PC-9 (cell line): ENCODE measurements around the gene IVL. TPM values are rescaled to one million over a fixed set of nuclear protein-coding genes. Genes with fewer than 3 reads are reported as not detected.
A peak's percentile ranks its signal among the peaks of the same experiment; 100 is the strongest.

ENCODE experiments used
- BruUV-seq: library from RNA; stranded (reverse); fragments of 400-500 nt; replicated peaks from 2 replicates; lab custom pipeline; 2021; lab: Mats Ljungman, UMichigan
- CTCF ChIA-PET: fragments of 300-600 bp; sonication (Branson Sonifier 250); formaldehyde crosslinking; loops from one replicate; lab custom pipeline; 2022; ENCODE audit warnings: antibody characterized with exemption; lab: Charles Lee
- POLR2A ChIA-PET: fragments of 300-600 bp; sonication (Branson Sonifier 250); formaldehyde crosslinking; loops from one replicate; lab custom pipeline; 2022; ENCODE audit warnings: antibody characterized with exemption; ENCODE audit not compliant: unreplicated experiment; lab: Charles Lee
- DNase-seq, 2 experiments: peaks; one replicate each; pipeline versions ENCODE4 v3.0.0 to v3.0.0-alpha.2; 2015 to 2022; ENCODE audit warnings: mixed read lengths in 1 of 2
- H2AFZ ChIP-seq: fragments of 200-600 bp; sonication (generic); 2 replicates; pipeline ENCODE4 v1.8.1; 2017; ENCODE audit warnings: antibody characterized with exemption
- H3F3A ChIP-seq: fragments of 200-600 bp; sonication (generic); 2 replicates; pipeline ENCODE4 v1.8.1; 2017; ENCODE audit warnings: antibody characterized with exemption, mild to moderate bottlenecking, low read depth; ENCODE audit not compliant: insufficient read depth
- H3K27ac ChIP-seq: fragments of 200-600 bp; sonication (generic); 2 replicates; pipeline ENCODE4 v1.6.1; 2016; ENCODE audit warnings: mixed run types
- H3K27me3 ChIP-seq: fragments of 200-600 bp; sonication (generic); 2 replicates; pipeline ENCODE4 v1.6.1; 2016; ENCODE audit warnings: low read depth, mixed run types; ENCODE audit not compliant: insufficient read depth
- H3K36me3 ChIP-seq: fragments of 200-600 bp; sonication (generic); 2 replicates; pipeline ENCODE4 v1.6.1; 2016; ENCODE audit warnings: low read depth, mixed run types
- H3K4me1 ChIP-seq: fragments of 200-600 bp; sonication (generic); replicated peaks from 2 replicates; pipeline ENCODE4 v1.6.1; 2016; ENCODE audit warnings: mixed run types; ENCODE audit not compliant: insufficient read depth
- H3K4me2 ChIP-seq: fragments of 200-600 bp; sonication (generic); 2 replicates; pipeline ENCODE4 v1.6.1; 2017; ENCODE audit warnings: mixed run types
- H3K4me3 ChIP-seq: fragments of 200-600 bp; sonication (generic); 2 replicates; pipeline ENCODE4 v1.6.1; 2016; ENCODE audit warnings: mixed run types
- H3K79me2 ChIP-seq: fragments of 200-600 bp; sonication (generic); 2 replicates; pipeline ENCODE4 v1.6.1; 2017; ENCODE audit warnings: low read depth, mixed run types
- H3K9me2 ChIP-seq: fragments of 200-600 bp; sonication (generic); 2 replicates; pipeline ENCODE4 v1.8.1; 2017; ENCODE audit warnings: mild to moderate bottlenecking; ENCODE audit not compliant: insufficient read depth
- H3K9me3 ChIP-seq: fragments of 200-600 bp; sonication (generic); 2 replicates; pipeline ENCODE4 v1.8.1; 2016; ENCODE audit warnings: low read depth; ENCODE audit not compliant: insufficient read depth
- H4K20me1 ChIP-seq: fragments of 200-600 bp; sonication (generic); 2 replicates; pipeline ENCODE4 v1.8.1; 2017; ENCODE audit not compliant: insufficient read depth
- EZH2 ChIP-seq: fragments of 200-600 bp; sonication (generic); IDR thresholded peaks from 2 replicates; pipeline ENCODE4 v1.8.0; 2017; ENCODE audit warnings: antibody characterized with exemption, low read depth
- intact Hi-C: fragments of 100-400 bp; cut with micrococcal nuclease; formaldehyde crosslinking; loops from one replicate; pipeline ENCODE4 v1.10.0; 2022; ENCODE audit not compliant: unreplicated experiment
- total RNA-seq: library from RNA; stranded (reverse); gene quantifications from 2 replicates; pipeline ENCODE4 v1.2.3, GENCODE V29; 2021
- TF ChIP-seq, protein P1 (sequence below): fragments of 200-600 bp; sonication (generic); conservative IDR thresholded peaks from 2 replicates; pipeline ENCODE4 v1.6.1; 2017; ENCODE audit warnings: mixed run types, antibody characterized with exemption, mild to moderate bottlenecking, moderate library complexity

IVL gene
- total RNA-seq, 1 experiment from 2014 or later, result not detected

DNA sequence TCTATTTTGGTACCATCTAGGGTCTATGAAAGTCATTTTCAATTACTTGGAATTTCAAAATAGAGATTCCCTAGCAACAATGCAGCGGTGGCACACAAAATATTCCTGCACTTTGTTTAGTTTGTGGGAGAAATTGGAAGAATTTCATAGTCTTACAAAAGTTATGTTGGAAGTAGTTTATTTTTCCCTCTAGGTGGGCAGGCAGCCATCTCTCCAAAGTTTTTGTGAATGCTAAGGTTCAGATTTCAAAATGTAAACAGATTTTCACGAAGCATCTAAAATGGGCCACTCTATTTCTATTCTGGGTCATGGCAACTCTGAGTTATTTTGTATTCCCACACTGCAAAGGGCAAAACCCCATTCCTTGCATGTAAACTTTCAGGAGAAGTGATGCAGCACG is 22.3 kb upstream of the IVL start:
- intact Hi-C loops, result no loop called here
- no peak overlapping the region for H3K27ac ChIP-seq

DNA sequence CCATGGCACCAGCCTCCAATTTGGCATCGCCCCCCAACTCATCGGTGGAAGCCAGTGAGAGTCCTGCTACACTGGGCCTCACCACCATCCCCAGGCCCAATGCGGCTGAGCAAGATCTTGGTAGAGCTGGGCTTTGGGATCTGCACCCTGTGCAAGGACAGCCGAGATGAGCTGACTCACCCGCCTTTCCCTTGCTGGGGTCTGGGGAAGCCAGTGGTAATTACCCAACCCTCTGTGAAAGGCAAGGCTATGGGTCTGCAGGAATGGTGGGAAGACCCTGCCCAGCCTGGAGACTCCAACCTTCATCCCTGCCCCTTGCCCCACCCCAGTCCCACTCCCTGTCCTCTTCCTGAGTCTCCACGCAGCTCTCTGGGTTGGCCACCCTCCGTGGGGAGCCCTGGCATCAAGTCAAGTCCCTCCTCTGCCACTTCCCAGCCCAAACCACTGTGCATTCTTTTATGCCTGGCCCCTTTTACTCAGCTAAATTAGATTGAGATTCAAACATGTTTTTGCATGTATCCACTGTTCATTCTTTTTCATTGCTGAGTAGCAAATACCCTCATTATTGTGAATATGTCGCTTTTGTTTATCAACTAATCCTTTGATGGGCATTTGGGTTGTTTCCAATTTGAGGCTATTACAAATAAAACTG is 21.5 kb upstream of the IVL start:
- no peaks in the 10 kb centered on the region for H3K27me3 ChIP-seq
- DNase-seq, result no peak
- H3K4me2 ChIP-seq, result no peak overlapping the region
- H3K9me2 ChIP-seq, result no peaks in the 10 kb centered on the region
- intact Hi-C loops, result no loop called here
- no peaks in the 10 kb centered on the region for H3K79me2 ChIP-seq
- no peaks in the 10 kb centered on the region for H3K36me3 ChIP-seq
- ChIA-PET POLR2A (no interaction called here), CTCF (no interaction called here)
- H2AFZ ChIP-seq, result no peak overlapping the region
- H3K9me3 ChIP-seq, result no peaks in the 10 kb centered on the region
- no peak overlapping the region for H3K4me3 ChIP-seq
- H3K4me1 ChIP-seq, result peaks cover 9% of the 10 kb centered on the region; the same call in 1 of the 2 replicates
- H3F3A ChIP-seq, result no peaks in the 10 kb centered on the region
- TF ChIP-seq, protein P1, sequence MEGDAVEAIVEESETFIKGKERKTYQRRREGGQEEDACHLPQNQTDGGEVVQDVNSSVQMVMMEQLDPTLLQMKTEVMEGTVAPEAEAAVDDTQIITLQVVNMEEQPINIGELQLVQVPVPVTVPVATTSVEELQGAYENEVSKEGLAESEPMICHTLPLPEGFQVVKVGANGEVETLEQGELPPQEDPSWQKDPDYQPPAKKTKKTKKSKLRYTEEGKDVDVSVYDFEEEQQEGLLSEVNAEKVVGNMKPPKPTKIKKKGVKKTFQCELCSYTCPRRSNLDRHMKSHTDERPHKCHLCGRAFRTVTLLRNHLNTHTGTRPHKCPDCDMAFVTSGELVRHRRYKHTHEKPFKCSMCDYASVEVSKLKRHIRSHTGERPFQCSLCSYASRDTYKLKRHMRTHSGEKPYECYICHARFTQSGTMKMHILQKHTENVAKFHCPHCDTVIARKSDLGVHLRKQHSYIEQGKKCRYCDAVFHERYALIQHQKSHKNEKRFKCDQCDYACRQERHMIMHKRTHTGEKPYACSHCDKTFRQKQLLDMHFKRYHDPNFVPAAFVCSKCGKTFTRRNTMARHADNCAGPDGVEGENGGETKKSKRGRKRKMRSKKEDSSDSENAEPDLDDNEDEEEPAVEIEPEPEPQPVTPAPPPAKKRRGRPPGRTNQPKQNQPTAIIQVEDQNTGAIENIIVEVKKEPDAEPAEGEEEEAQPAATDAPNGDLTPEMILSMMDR, result no peak
- TF ChIP-seq EZH2, result no peak
- BruUV-seq, result no TSS peak
- H4K20me1 ChIP-seq, result no peaks in the 10 kb centered on the region
- H3K27ac ChIP-seq, result no peak overlapping the region

More for the DNA sequence above, 22.3 kb upstream of the IVL start:
- H4K20me1 ChIP-seq, result no peaks in the 10 kb centered on the region
- BruUV-seq, result no TSS peak
- CTCF ChIA-PET, result no interaction called here
- H3F3A ChIP-seq, result no peaks in the 10 kb centered on the region
- H2AFZ ChIP-seq, result no peak overlapping the region
- no peak overlapping the region for H3K4me2 ChIP-seq
- H3K4me1 ChIP-seq, result peaks cover 9% of the 10 kb centered on the region; the same call in 1 of the 2 replicates
- DNase-seq, result no peak
- TF ChIP-seq, protein P1, result no peak
- TF ChIP-seq EZH2, result no peak
- H3K79me2 ChIP-seq, result no peaks in the 10 kb centered on the region
- no peaks in the 10 kb centered on the region for H3K9me3 ChIP-seq
- H3K27me3 ChIP-seq, result no peaks in the 10 kb centered on the region
- POLR2A ChIA-PET, result interaction anchor here (0.7 kb wide), 1 partner anchor 104 kb away, joined by 5 read pairs; no protein-coding TSS in a partner anchor
- no peaks in the 10 kb centered on the region for H3K9me2 ChIP-seq
- H3K4me3 ChIP-seq, result no peak overlapping the region
- no peaks in the 10 kb centered on the region for H3K36me3 ChIP-seq

DNA sequence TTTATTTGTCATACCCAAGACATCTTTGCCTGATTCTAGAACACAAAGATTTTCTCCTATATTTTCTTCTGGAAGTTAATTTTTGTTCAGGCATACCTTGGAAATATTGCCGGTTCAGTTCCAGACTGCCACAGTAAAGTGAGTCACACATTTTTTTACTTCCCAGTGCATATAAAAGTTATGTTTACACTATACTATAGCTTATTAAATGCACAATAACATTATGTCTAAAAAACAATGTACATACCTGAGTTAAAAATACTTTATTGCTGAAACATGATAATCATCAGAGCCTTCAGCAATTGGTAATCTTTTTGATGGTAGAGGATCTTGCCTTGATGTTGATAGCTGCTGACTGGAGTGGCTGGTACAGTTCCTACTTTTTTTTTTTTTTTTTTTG is 20.2 kb upstream of the IVL start:
- no peak overlapping the region for H3K4me2 ChIP-seq
- H3K4me1 ChIP-seq, result peaks cover 9% of the 10 kb centered on the region; the same call in 1 of the 2 replicates
- DNase-seq, result peak in 1 of 2 experiments; percentile 62
- TF ChIP-seq, protein P1, result no peak
- TF ChIP-seq EZH2, result no peak
- H3K9me3 ChIP-seq, result no peaks in the 10 kb centered on the region
- ChIA-PET POLR2A (interaction anchor here (0.7 kb wide), 1 partner anchor 14 kb away, joined by 19 read pairs; no protein-coding TSS in a partner anchor), CTCF (interaction anchor here (0.6 to 0.7 kb wide), 2 partner anchors 10 to 156 kb away, joined by 3 to 4 read pairs; no protein-coding TSS in a partner anchor)
- H4K20me1 ChIP-seq, result no peaks in the 10 kb centered on the region
- intact Hi-C loops, result no loop called here
- no peaks in the 10 kb centered on the region for H3K36me3 ChIP-seq
- no peaks in the 10 kb centered on the region for H3K79me2 ChIP-seq
- H2AFZ ChIP-seq, result no peak overlapping the region
- H3K27ac ChIP-seq, result no peak overlapping the region
- no peaks in the 10 kb centered on the region for H3K9me2 ChIP-seq
- H3F3A ChIP-seq, result no peaks in the 10 kb centered on the region
- BruUV-seq, result no TSS peak
- H3K27me3 ChIP-seq, result no peaks in the 10 kb centered on the region
- H3K4me3 ChIP-seq, result no peak overlapping the region
